ENCODE data around the gene FOXF1. TPM values are rescaled to one million over a fixed set of nuclear protein-coding genes. Genes with fewer than 3 reads are reported as not detected.
A peak's percentile ranks its signal among the peaks of the same experiment; 100 is the strongest.

The FOXF1 gene
- total and polyA plus RNA-seq, 8 donors = 15.7 to 37.9 (median 22.3) TPM

- 6 to 16% (median 13%) methylated on average over 27 to 29 of the region's 29 CpGs for WGBS, 5 donors
- Histone ChIP-seq H3K36me3 (peaks cover 0 to 43% (median 3%) of the 10 kb centered on the region in 4 donors), H3K27me3 (peaks cover 0 to 100% (median 95%) of the 10 kb centered on the region in 3 donors), H3K27ac (peak overlapping the region; percentile 80 to 99 (median 91)), H3K4me3 (peak overlapping the region; percentile 53 to 73 (median 66)), H3K4me1 (peaks cover 21 to 47% (median 39%) of the 10 kb centered on the region in 4 donors), H3K9me3 (no peaks in the 10 kb centered on the region)
- DNase-seq = peak in 1 of 2 donors; percentile 36
- intact Hi-C loops (cut with DNase I; ENCODE audit: low total_unique reads) = no loop called here
- TF ChIP-seq CTCF (IDR thresholded peaks at IDR 0.05) (no peak), POLR2AphosphoS5 (IDR thresholded peaks at IDR 0.05) (no peak), EP300 (IDR thresholded peaks at IDR 0.05) (no peak), POLR2A (IDR thresholded peaks at IDR 0.05) (no peak)
These were observed 2.6 kb downstream of the FOXF1 start for GRCh38 chr16:86512860-86513470.

- peak in 1 of 2 donors; percentile 20 for DNase-seq
- TF ChIP-seq EP300 (IDR thresholded peaks at IDR 0.05) = no peak
- no peak for TF ChIP-seq POLR2AphosphoS5 (IDR thresholded peaks at IDR 0.05)
- no peak for TF ChIP-seq CTCF (IDR thresholded peaks at IDR 0.05)
- TF ChIP-seq POLR2A (IDR thresholded peaks at IDR 0.05) = no peak
- Histone ChIP-seq H3K36me3 (peaks cover 0 to 43% (median 3%) of the 10 kb centered on the region in 4 donors), H3K27ac (peak overlapping the region; percentile 43 to 99 (median 91)), H3K4me1 (peaks cover 20 to 47% (median 37%) of the 10 kb centered on the region in 4 donors), H3K4me3 (peak overlapping the region; percentile 53 to 73 (median 66)), H3K9me3 (no peaks in the 10 kb centered on the region), H3K27me3 (peaks cover 0 to 100% (median 94%) of the 10 kb centered on the region in 3 donors)
- intact Hi-C loops (cut with DNase I; ENCODE audit: low total_unique reads) = no loop called here
- WGBS, 5 donors = 13 to 19% (median 14%) methylated on average over 35 of the region's 35 CpGs
These were observed 3.3 kb downstream of the FOXF1 start for GRCh38 chr16:86513471-86514277.

GRCh38 chr16:86514481-86515376 is 4.4 kb downstream of the FOXF1 start:
- peak overlapping the region; percentile 53 to 73 (median 66) for H3K4me3 ChIP-seq
- H3K27me3 ChIP-seq = peaks cover 0 to 100% (median 91%) of the 10 kb centered on the region in 3 donors
- DNase-seq = peak in 1 of 2 donors; percentile 18
- peak overlapping the region; percentile 67 to 99 (median 91) for H3K27ac ChIP-seq
- H3K9me3 ChIP-seq = no peaks in the 10 kb centered on the region
- H3K36me3 ChIP-seq = peaks cover 0 to 43% (median 3%) of the 10 kb centered on the region in 4 donors
- TF ChIP-seq POLR2A (IDR thresholded peaks at IDR 0.05) = no peak
- no peak for TF ChIP-seq POLR2AphosphoS5 (IDR thresholded peaks at IDR 0.05)
- TF ChIP-seq EP300 (IDR thresholded peaks at IDR 0.05) = no peak
- no peak for TF ChIP-seq CTCF (IDR thresholded peaks at IDR 0.05)
- H3K4me1 ChIP-seq = peaks cover 15 to 44% (median 32%) of the 10 kb centered on the region in 4 donors
- intact Hi-C loops (cut with DNase I; ENCODE audit: low total_unique reads) = no loop called here
- WGBS, 5 donors = 9 to 14% (median 12%) methylated on average over 18 of the region's 18 CpGs
